MCF 10A (cell line): ENCODE results near the gene UNC93A. TPM values are rescaled to one million over a fixed set of nuclear protein-coding genes. Genes with fewer than 3 reads are reported as not detected.

Source experiments
- BruUV-seq: library from RNA; stranded (reverse); fragments of 400-500 nt; replicated peaks from 2 replicates; lab custom pipeline; 2021; lab: Mats Ljungman, UMichigan
- CTCF ChIA-PET: fragments of 300-600 bp; sonication (Branson Sonifier 250); formaldehyde crosslinking; extraction: SDS; loops from one replicate; lab custom pipeline; 2021; ENCODE audit warnings: antibody characterized with exemption, inconsistent platforms; lab: Yijun Ruan, JAX
- POLR2A ChIA-PET: fragments of 300-600, 350-650 bp; sonication (Branson Sonifier 250); formaldehyde crosslinking; extraction: SDS; loops from one replicate; lab custom pipeline; 2020; ENCODE audit warnings: antibody characterized with exemption, inconsistent platforms; lab: Yijun Ruan, JAX
- DNase-seq: peaks from one replicate; pipeline ENCODE4 v3.0.0-alpha.2; 2018; ENCODE audit not compliant: unreplicated experiment
- H3K27ac Mint-ChIP-seq: one replicate; pipeline ENCODE4 v1.8.0; 2022; ENCODE audit warnings: mild to moderate bottlenecking, low read depth, mixed read lengths; ENCODE audit not compliant: unreplicated experiment
- H3K27me3 Mint-ChIP-seq: one replicate; pipeline ENCODE4 v1.8.0; 2022; ENCODE audit warnings: mixed read lengths; ENCODE audit not compliant: insufficient read depth, unreplicated experiment
- H3K36me3 Mint-ChIP-seq: one replicate; pipeline ENCODE4 v1.8.0; 2022; ENCODE audit warnings: mild to moderate bottlenecking, moderate library complexity, mixed read lengths; ENCODE audit not compliant: insufficient read depth, unreplicated experiment
- H3K4me1 Mint-ChIP-seq: one replicate; pipeline ENCODE4 v1.8.0; 2022; ENCODE audit warnings: mixed read lengths; ENCODE audit not compliant: insufficient read depth, unreplicated experiment
- H3K4me3 Mint-ChIP-seq: one replicate; pipeline ENCODE4 v1.8.0; 2022; ENCODE audit warnings: mild to moderate bottlenecking, moderate library complexity, mixed read lengths; ENCODE audit not compliant: unreplicated experiment
- H3K9me3 Mint-ChIP-seq: one replicate; pipeline ENCODE4 v1.8.0; 2022; ENCODE audit warnings: mixed read lengths; ENCODE audit not compliant: unreplicated experiment
- intact Hi-C: fragments of 100-400 bp; cut with micrococcal nuclease; formaldehyde crosslinking; loops from 2 replicates; pipeline ENCODE4 v1.14.1; 2022
- total RNA-seq: library from RNA; stranded (reverse); gene quantifications from 2 replicates; pipeline ENCODE4 v1.2.3, GENCODE V29; 2022
- TF ChIP-seq, protein P1 (sequence below): fragments of 200-600 bp; IDR thresholded peaks from one replicate; pipeline ENCODE4 v1.8.0; 2022; ENCODE audit warnings: antibody characterized with exemption, mild to moderate bottlenecking; ENCODE audit not compliant: unreplicated experiment

UNC93A gene
- total RNA-seq, 1 experiment from 2014 or later, result not detected

- H3K4me3 Mint-ChIP-seq, result no peak overlapping the region
- CTCF ChIA-PET, result interaction anchor here (0.7 to 1.1 kb wide), 2 partner anchors 16 to 49 kb away, joined by 3 read pairs; no protein-coding TSS in a partner anchor
Measured at GRCh38 chr6:167270499-167271311, 20.4 kb upstream of the UNC93A start.

DNA sequence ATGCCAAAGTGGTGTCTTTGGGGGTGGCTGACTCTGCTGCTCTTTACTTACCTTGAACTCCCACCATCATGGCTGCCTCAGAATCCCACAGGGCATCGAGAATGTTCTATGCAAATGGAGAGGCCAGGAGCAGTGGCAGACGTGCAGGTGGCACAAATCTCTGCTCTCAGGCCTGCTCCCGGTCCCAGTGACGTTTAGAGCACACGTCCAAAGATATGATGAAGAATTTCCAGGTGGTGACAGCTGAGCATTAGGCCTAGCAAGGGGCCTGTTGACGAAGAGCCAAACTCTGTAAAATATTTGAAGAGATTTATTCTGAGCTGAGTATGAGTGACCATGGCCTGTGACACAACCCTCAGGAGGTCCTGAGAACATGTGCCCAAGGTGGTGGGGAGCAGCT, 19.0 kb upstream of the UNC93A start:
- ChIA-PET CTCF (interaction anchor here (0.6 kb wide), 3 partner anchors 12 to 487 kb away, joined by 3 read pairs; no protein-coding TSS in a partner anchor), POLR2A (interaction anchor here (1.0 kb wide), 1 partner anchor 12 kb away, joined by 3 read pairs; no protein-coding TSS in a partner anchor)
- TF ChIP-seq, protein P1, sequence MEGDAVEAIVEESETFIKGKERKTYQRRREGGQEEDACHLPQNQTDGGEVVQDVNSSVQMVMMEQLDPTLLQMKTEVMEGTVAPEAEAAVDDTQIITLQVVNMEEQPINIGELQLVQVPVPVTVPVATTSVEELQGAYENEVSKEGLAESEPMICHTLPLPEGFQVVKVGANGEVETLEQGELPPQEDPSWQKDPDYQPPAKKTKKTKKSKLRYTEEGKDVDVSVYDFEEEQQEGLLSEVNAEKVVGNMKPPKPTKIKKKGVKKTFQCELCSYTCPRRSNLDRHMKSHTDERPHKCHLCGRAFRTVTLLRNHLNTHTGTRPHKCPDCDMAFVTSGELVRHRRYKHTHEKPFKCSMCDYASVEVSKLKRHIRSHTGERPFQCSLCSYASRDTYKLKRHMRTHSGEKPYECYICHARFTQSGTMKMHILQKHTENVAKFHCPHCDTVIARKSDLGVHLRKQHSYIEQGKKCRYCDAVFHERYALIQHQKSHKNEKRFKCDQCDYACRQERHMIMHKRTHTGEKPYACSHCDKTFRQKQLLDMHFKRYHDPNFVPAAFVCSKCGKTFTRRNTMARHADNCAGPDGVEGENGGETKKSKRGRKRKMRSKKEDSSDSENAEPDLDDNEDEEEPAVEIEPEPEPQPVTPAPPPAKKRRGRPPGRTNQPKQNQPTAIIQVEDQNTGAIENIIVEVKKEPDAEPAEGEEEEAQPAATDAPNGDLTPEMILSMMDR, result no peak
- Mint-ChIP-seq H3K4me3 (no peak overlapping the region), H3K9me3 (no peaks in the 10 kb centered on the region), H3K36me3 (no peaks in the 10 kb centered on the region), H3K27ac (no peak overlapping the region), H3K4me1 (no peaks in the 10 kb centered on the region), H3K27me3 (peaks cover 43% of the 10 kb centered on the region)
- BruUV-seq, result no TSS peak
- intact Hi-C loops, result no loop called here
- no peak for DNase-seq

More at GRCh38 chr6:167270499-167271311, 20.4 kb upstream of the UNC93A start:
- Mint-ChIP-seq H3K9me3 (no peaks in the 10 kb centered on the region), H3K36me3 (no peaks in the 10 kb centered on the region), H3K27ac (no peak overlapping the region), H3K27me3 (peaks cover 34% of the 10 kb centered on the region), H3K4me1 (no peaks in the 10 kb centered on the region)
- TF ChIP-seq, protein P1, result no peak
- BruUV-seq, result no TSS peak
- POLR2A ChIA-PET, result interaction anchor here (0.6 kb wide), 1 partner anchor 239 kb away, joined by 3 read pairs; no protein-coding TSS in a partner anchor
- intact Hi-C loops, result no loop called here
- no peak for DNase-seq

DNA sequence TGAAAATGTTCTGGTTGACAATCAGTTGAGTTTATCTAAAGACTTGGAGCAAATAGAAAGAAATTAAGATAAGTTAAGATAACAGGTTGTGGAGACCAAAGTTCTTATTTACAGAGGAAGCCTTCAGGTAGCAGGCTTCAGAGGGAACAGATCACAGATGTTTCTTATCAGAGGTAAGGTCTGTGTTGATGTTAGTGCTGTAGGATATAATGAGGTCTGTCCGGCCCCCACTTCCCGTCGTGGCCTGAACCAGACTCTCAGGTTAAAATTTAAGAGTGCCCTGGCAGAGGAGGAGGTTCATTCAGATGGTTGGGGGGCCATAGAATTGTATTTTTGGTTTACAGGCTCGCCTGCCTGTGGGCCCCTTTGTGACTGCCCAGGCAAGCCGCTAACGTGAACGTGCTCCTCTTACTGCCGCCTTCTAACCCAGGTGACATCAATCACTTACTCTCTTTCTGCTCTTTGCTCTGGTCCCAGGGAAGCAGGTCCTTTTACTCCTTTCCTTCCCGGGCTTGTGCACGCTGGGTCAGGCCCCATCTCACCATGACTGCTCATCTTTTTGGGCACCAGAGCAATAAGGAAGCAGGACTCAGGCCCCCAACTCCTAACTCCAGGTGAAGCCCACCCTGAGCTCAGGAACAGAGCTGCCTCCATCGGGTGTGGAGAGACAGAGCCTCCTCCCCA, 18.3 kb upstream of the UNC93A start:
- no TSS peak for BruUV-seq
- no peaks in the 10 kb centered on the region for H3K4me1 Mint-ChIP-seq
- H3K27me3 Mint-ChIP-seq, result peaks cover 50% of the 10 kb centered on the region
- TF ChIP-seq, protein P1, result no peak
- ChIA-PET CTCF (no interaction called here), POLR2A (interaction anchor here (1.0 kb wide), 1 partner anchor 12 kb away, joined by 3 read pairs; no protein-coding TSS in a partner anchor)
- H3K36me3 Mint-ChIP-seq, result no peaks in the 10 kb centered on the region
- no peak overlapping the region for H3K27ac Mint-ChIP-seq
- DNase-seq, result no peak
- H3K4me3 Mint-ChIP-seq, result no peak overlapping the region
- intact Hi-C loops, result no loop called here
- no peaks in the 10 kb centered on the region for H3K9me3 Mint-ChIP-seq

GRCh38 chr6:167274270-167274669, 16.8 kb upstream of the UNC93A start:
- Mint-ChIP-seq H3K36me3 (peaks cover 6% of the 10 kb centered on the region), H3K9me3 (no peaks in the 10 kb centered on the region), H3K4me3 (no peak overlapping the region), H3K27ac (no peak overlapping the region), H3K4me1 (no peaks in the 10 kb centered on the region), H3K27me3 (peaks cover 55% of the 10 kb centered on the region)
- TF ChIP-seq, protein P1, result no peak
- DNase-seq, result no peak
- POLR2A ChIA-PET, result no interaction called here
- BruUV-seq, result no TSS peak
- CTCF ChIA-PET, result no interaction called here
- intact Hi-C loops, result no loop called here
